Measurements from ENCODE around the gene LIMS2. TPM values are rescaled to one million over a fixed set of nuclear protein-coding genes. Genes with fewer than 3 reads are reported as not detected.

The LIMS2 gene
- total RNA-seq, 1 donor from 2014 or later = 207 TPM

DNA sequence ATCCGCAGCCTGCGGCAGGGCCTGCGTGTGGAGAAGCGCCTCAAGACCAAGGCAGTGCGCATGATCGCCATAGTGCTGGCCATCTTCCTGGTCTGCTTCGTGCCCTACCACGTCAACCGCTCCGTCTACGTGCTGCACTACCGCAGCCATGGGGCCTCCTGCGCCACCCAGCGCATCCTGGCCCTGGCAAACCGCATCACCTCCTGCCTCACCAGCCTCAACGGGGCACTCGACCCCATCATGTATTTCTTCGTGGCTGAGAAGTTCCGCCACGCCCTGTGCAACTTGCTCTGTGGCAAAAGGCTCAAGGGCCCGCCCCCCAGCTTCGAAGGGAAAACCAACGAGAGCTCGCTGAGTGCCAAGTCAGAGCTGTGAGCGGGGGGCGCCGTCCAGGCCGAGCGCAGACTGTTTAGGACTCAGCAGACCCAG, 23.9 kb downstream of the LIMS2 start:
- DNase-seq (ENCODE audit: low spot score) = no peak
- intact Hi-C loops (cut with DNase I) = loop anchor here (5.0 kb wide), 2 partner anchors 124 to 139 kb away; partner anchors contain the start of gene IWS1

DNA sequence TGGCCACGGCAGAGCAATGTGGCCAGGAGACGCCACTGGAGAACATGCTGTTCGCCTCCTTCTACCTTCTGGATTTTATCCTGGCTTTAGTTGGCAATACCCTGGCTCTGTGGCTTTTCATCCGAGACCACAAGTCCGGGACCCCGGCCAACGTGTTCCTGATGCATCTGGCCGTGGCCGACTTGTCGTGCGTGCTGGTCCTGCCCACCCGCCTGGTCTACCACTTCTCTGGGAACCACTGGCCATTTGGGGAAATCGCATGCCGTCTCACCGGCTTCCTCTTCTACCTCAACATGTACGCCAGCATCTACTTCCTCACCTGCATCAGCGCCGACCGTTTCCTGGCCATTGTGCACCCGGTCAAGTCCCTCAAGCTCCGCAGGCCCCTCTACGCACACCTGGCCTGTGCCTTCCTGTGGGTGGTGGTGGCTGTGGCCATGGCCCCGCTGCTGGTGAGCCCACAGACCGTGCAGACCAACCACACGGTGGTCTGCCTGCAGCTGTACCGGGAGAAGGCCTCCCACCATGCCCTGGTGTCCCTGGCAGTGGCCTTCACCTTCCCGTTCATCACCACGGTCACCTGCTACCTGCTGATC, 24.4 kb downstream of the LIMS2 start:
- intact Hi-C loops (cut with DNase I) = loop anchor here (5.0 kb wide), 2 partner anchors 124 to 139 kb away; partner anchors contain the start of gene IWS1
- DNase-seq (ENCODE audit: low spot score) = no peak

- DNase-seq (ENCODE audit: low spot score) = no peak
- intact Hi-C loops (cut with DNase I) = loop anchor here (5.0 kb wide), 2 partner anchors 123 to 138 kb away; partner anchors contain the start of gene IWS1
Measured at GRCh38 chr2:127650041-127650784, 25.1 kb downstream of the LIMS2 start.

DNA sequence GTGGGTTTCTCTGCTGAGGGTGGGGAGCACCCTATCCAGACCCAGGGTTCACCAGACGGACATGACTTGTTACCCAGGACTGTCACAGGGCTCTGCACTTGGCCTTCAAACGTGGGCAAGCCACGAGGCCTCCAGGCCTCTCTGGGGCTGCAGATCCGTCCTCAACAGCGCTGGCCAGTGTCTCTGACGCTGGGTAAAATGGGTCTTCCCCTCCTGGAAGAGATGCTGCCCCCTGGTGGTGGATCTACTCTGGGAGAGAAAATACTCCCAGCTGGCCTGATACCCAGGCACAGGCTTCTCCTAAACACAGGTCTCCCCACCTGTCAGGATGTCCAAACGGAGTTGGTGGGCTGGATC, 25.7 kb downstream of the LIMS2 start:
- intact Hi-C loops (cut with DNase I) = loop anchor here (5.0 kb wide), 3 partner anchors 33 to 137 kb away; partner anchors contain the start of gene IWS1
- peak; percentile 91 for DNase-seq (ENCODE audit: low spot score)

- intact Hi-C loops (cut with DNase I) = loop anchor here (5.0 kb wide), 1 partner anchor 33 kb away; no protein-coding TSS in a partner anchor
- DNase-seq (ENCODE audit: low spot score) = no peak
Measured at GRCh38 chr2:127649100-127649611, 26.2 kb downstream of the LIMS2 start.

DNA sequence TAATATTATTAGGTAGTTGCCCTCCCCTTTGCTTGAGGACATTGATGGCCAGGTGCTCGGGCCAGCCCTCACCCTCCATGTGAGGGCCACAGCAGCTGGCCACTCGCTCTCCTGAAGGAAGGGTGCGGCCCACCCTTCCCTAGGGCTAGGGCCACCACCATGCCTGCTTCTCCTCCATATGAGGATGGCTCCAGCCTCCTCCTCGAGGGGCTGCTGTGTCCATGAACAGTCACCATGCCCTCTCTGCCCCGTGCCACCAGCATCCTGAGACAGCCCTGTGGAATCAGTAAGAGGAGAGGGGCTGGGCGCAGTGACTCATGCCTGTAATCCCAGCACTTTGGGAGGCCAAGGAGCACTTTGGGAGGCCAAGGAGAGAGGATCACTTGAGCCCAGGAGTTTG, 27.0 kb downstream of the LIMS2 start:
- intact Hi-C loops (cut with DNase I) = loop anchor here (5.0 kb wide), 1 partner anchor 34 kb away; no protein-coding TSS in a partner anchor
- no peak for DNase-seq (ENCODE audit: low spot score)

DNA sequence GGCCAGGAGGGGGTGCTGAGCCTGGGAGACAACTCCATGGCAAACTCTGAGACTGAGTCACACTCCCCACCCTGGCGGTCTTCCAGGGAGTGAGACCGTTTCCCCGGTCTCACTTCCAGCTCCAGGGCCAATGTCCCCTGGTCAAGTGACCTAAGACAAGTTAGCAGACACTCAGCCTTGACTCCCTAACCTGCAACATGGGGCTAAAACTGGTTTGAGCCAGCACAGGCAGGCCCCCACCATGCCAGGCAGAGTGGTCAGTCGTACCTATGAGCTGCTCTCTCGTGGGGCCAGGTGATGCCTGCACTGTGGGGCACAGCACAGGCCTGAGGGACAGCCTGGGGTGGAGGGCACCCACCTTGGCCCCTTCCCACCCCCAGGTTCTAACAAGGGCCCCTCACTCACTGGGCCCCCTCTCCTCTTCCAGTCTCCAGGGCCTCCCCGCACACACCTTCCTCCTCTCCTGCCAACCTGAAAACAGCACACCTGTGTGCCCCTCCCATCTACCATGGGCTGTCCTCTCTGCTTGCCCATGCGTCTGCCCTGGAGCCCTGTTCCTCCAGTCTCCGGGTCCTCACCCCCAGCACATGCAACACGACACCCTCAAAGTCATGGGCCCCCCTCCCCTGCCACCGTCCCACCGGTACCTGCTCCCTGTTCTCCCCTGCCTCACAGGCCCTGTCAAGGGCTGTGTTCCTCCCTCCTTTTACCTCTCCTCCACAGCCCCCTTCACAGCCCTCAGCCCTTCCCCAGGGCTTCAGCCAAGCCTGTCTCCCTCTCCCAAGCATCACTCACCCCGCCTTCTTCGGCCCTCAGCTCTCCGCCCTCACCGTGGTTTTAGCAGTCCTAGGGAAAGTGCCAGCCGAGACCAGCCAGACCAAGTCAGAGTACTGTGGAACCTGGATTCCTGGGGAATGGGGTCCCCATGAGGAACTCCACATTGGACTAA, 27.8 kb downstream of the LIMS2 start:
- intact Hi-C loops (cut with DNase I) = loop anchor here (5.0 kb wide), 1 partner anchor 35 kb away; no protein-coding TSS in a partner anchor
- DNase-seq (ENCODE audit: low spot score) = no peak

DNA sequence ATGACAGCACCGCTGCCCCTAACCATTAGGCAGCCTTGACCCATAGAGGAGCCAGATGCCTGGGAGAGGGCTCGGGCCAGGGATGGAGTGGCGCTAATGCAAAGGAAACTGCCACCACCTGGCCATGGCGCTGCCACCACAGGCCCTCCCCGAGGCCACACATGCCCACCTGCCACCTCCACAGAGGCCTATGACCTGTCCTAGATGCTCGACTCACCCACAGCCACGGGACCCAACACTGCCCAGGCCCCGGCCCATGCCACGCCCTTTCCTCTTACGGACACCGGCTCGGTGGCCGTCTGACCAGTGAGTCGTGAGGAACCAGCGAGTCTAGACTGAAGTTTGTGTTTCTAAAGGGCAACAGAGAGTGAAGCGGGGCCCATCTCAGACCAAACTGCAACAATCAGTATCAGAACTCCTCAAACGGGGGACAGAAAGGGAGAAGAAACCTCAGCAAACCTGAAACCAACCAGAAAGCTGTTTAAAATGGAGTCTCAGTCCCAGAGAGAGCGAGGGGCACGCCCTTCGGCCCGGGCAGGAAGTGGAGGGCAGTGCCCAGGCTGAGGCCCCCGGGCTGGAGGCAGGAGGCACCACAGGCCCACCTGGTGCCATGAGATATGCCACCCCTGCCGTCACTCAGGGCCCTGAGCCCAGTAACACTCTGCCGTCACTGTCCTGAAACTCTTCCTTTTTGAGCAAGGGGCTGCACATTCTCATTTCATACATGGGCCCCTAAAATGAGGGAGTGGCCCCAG, 28.7 kb downstream of the LIMS2 start:
- intact Hi-C loops (cut with DNase I) = loop anchor here (5.0 kb wide), 1 partner anchor 36 kb away; no protein-coding TSS in a partner anchor
- no peak for DNase-seq (ENCODE audit: low spot score)

DNA sequence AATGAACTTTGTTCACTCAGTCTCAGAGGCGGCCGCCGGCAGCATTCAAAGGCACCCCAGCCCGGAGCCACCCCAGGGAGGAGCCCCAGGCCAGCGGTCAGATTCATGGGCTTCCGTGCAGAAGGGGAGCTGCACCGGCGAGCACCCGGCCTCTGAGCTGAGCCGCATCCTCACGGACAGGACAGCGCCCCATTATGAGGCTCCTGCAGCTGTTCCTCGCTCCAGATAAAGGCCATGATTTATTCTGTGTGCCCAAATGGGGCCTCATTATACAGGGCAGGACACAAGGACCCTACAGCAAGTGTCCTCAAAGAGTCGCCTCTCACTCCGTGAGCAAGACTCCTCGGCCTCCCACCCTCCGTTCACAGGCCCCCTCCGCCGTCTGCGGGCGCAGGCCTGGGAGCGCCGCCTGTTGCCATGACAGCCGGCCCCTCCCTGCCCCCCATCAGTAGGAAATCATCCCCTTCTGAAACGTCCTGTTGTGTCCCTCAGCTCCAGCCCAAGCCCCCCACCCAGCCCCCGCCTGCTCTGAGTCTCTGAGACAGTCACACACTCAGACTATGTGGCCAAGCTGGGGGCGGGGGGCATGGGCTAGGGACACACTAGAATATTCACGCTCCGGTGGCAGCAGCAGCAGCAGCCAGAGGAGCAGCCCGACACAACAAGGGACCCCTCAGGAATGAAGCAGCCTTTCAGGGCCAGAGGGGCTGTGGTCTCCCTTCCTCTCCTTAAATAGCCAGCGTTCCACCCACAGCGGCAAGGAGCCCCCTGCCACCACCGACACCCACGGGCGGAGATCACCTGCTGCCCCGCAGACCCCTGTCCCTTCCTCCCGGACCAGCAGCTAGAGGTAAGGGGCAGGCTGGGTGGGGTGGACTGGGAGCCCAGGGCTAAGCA, 29.7 kb downstream of the LIMS2 start, which contains the start of gene GPR17:
GPR17 (plus strand) TSS at position 759 of the 897 bp plus-strand sequence. CDS start 4,583 bp downstream, outside the sequence.
- intact Hi-C loops (cut with DNase I) = loop anchor here (5.0 kb wide), 1 partner anchor 37 kb away; no protein-coding TSS in a partner anchor
- no peak for DNase-seq (ENCODE audit: low spot score)

DNA sequence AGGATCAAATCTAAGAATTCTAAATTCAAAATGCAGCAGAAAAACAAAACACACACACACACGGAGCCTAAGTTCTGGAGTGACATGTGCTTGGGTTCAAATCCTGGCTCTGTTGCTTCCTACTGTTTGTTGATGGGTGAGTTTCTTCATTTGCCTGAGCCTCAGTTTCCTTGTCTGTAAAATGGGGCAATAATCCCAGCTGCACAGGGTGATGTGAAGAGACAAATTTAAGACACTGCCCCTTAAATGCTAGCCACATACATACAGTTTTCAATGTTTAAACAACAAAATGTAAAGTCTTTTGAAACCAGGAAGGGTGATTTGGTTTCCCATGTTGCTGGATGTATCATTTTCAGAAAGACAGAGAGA, 30.3 kb downstream of the LIMS2 start:
- no peak for DNase-seq (ENCODE audit: low spot score)
- intact Hi-C loops (cut with DNase I) = loop anchor here (5.0 kb wide), 1 partner anchor 37 kb away; no protein-coding TSS in a partner anchor

DNA sequence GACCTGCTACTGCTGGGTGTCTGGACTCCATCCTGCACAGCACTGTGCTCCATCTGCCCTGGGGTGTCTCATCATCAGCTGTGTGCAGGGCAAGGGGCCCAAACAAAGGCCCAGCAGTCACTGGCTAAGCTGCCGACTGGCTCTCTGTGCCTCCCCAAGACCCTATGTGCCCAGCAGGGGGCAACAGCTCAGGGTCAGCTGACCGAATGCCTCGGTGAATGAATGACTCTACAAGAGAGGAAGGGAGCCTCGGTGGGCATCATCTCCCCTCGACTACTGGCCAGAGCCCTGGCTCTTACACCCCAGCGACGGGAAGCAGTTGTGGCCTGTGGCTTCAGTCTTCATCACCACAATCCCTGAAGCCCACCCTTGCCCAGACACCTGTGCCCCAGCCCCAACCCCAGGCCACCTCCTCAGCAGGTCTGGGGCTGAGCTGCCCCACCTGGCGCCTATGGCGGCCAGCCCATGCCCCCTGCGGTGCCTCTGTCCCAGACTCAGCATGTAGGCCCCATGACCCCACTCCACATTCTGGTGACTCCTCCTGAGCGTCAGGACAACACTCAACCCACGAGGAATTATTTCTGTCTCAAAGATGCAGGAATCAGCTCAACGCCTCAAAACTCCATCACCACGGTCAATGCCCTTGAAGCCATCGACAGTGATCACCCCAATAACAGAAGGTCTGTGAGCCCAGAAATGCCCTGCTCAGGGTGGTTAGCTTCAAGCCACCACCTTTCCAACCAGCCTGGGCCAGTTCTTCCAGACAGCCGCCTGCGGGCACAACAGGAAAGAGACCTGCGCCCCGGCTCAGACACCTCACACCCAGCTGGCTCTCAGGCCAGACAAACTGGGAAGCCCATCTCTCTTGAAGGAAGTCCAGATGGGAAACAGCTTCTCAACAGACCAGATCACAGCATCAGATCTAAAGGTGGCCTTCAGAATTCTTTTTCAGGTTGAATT, 31.0 kb downstream of the LIMS2 start:
- no peak for DNase-seq (ENCODE audit: low spot score)
- intact Hi-C loops (cut with DNase I) = loop anchor here (5.0 kb wide), 1 partner anchor 38 kb away; no protein-coding TSS in a partner anchor

GRCh38 chr2:127643439-127644065, 31.8 kb downstream of the LIMS2 start:
- intact Hi-C loops (cut with DNase I) = no loop called here
- DNase-seq (ENCODE audit: low spot score) = no peak

DNA sequence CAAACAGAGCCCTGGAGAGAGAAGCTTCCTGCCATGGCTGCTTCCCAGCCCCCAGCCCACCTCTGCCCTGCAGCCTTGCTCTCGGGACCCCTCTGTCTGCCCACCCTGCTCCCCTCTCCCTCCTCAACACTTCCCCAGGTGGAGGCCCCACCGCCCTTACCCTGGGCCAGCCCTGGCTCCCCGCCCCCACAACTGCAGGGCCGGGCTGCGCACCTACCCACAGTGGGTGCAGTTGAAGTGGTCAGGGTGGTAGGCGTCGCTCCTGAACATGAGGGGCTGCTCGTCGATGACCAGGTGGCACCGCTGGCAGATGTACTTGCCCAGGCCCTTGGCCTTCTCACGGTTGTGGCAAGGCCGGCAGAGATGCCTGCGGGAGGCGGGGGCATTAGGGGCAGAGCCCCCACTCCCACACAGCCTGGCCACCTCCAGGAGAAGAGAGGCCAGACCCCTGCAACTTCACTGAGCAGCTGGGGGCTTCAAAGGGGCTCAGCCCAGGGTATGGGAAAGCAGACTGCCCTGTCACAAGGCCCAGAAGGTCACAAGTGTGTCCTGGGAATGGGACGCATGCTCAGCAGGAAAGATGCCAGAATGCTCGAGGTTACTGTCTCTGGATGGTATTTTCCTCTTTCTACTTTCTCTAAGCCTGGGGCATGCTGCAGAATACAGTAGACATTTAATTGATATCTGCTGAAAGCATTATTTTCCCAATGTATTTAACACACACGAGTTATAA, 32.5 kb downstream of the LIMS2 start:
- intact Hi-C loops (cut with DNase I) = no loop called here
- DNase-seq (ENCODE audit: low spot score) = no peak

- no peak for DNase-seq (ENCODE audit: low spot score)
- intact Hi-C loops (cut with DNase I) = no loop called here
Measured at GRCh38 chr2:127641846-127642507, 33.4 kb downstream of the LIMS2 start.

GRCh38 chr2:127641133-127641532, 34.2 kb downstream of the LIMS2 start:
- intact Hi-C loops (cut with DNase I) = no loop called here
- DNase-seq (ENCODE audit: low spot score) = no peak

Data from cardiac septum (tissue), 1 donor.